ENCODE results near the gene STH. TPM values are rescaled to one million over a fixed set of nuclear protein-coding genes. Genes with fewer than 3 reads are reported as not detected.
A peak's percentile ranks its signal among the peaks of the same experiment; 100 is the strongest.

Gene STH
- total and polyA plus RNA-seq, 9 of the 15 experiments (the other 6 are each of a cell fraction or from before 2014, with no cell fraction given) = not detected

GRCh38 chr17:45976755-45977505 is 22.1 kb upstream of the STH start (continued):
- no peak for TF ChIP-seq ZNF717 (CRISPR knock-in tag; IDR thresholded peaks at IDR 0.05)
- TF ChIP-seq ZNF76 (CRISPR knock-in tag; IDR thresholded peaks at IDR 0.05; ENCODE audit: borderline replicate concordance) = peak; percentile 58; the same call in 1 of the 2 replicates
- TF ChIP-seq DDX20 (tag; IDR thresholded peaks at IDR 0.05; ENCODE audit: low read depth) = no peak
- peak; percentile 77 for TF ChIP-seq TAL1 (IDR thresholded peaks at IDR 0.05)
- TF ChIP-seq, protein P1, sequence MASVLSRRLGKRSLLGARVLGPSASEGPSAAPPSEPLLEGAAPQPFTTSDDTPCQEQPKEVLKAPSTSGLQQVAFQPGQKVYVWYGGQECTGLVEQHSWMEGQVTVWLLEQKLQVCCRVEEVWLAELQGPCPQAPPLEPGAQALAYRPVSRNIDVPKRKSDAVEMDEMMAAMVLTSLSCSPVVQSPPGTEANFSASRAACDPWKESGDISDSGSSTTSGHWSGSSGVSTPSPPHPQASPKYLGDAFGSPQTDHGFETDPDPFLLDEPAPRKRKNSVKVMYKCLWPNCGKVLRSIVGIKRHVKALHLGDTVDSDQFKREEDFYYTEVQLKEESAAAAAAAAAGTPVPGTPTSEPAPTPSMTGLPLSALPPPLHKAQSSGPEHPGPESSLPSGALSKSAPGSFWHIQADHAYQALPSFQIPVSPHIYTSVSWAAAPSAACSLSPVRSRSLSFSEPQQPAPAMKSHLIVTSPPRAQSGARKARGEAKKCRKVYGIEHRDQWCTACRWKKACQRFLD (CRISPR knock-in tag; IDR thresholded peaks at IDR 0.05) = peak; percentile 96; the same call in 1 of the 2 replicates
- peak; percentile 88 for TF ChIP-seq ZNF583 (CRISPR knock-in tag; IDR thresholded peaks at IDR 0.05)
- peak; percentile 87; the same call in 1 of the 2 replicates for TF ChIP-seq CTBP1 (IDR thresholded peaks at IDR 0.05; ENCODE audit: borderline replicate concordance)
- no peak for TF ChIP-seq ZNF217 (CRISPR knock-in tag; IDR thresholded peaks at IDR 0.05)
- peak; percentile 73; the same call in 1 of the 2 replicates for TF ChIP-seq NCOA1 (IDR thresholded peaks at IDR 0.05; ENCODE audit: low read depth)
- TF ChIP-seq, protein P2, sequence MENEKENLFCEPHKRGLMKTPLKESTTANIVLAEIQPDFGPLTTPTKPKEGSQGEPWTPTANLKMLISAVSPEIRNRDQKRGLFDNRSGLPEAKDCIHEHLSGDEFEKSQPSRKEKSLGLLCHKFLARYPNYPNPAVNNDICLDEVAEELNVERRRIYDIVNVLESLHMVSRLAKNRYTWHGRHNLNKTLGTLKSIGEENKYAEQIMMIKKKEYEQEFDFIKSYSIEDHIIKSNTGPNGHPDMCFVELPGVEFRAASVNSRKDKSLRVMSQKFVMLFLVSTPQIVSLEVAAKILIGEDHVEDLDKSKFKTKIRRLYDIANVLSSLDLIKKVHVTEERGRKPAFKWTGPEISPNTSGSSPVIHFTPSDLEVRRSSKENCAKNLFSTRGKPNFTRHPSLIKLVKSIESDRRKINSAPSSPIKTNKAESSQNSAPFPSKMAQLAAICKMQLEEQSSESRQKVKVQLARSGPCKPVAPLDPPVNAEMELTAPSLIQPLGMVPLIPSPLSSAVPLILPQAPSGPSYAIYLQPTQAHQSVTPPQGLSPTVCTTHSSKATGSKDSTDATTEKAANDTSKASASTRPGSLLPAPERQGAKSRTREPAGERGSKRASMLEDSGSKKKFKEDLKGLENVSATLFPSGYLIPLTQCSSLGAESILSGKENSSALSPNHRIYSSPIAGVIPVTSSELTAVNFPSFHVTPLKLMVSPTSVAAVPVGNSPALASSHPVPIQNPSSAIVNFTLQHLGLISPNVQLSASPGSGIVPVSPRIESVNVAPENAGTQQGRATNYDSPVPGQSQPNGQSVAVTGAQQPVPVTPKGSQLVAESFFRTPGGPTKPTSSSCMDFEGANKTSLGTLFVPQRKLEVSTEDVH (IDR thresholded peaks at IDR 0.05; ENCODE audit: low read depth, partially characterized antibody) = no peak
- peak; percentile 71; the same call in 1 of the 2 replicates for TF ChIP-seq OTX1 (CRISPR knock-in tag; IDR thresholded peaks at IDR 0.05)
- no peak for TF ChIP-seq LCOR (CRISPR knock-in tag; IDR thresholded peaks at IDR 0.05)
- TF ChIP-seq ZNF3 (CRISPR knock-in tag; IDR thresholded peaks at IDR 0.05) = no peak
- peak; percentile 15; the same call in 1 of the 2 replicates for TF ChIP-seq CBX5 (IDR thresholded peaks at IDR 0.05; ENCODE audit: borderline replicate concordance, low read depth)
- peak; percentile 59 for TF ChIP-seq TAF9B (IDR thresholded peaks at IDR 0.05; ENCODE audit: partially characterized antibody)
- TF ChIP-seq, protein P3, sequence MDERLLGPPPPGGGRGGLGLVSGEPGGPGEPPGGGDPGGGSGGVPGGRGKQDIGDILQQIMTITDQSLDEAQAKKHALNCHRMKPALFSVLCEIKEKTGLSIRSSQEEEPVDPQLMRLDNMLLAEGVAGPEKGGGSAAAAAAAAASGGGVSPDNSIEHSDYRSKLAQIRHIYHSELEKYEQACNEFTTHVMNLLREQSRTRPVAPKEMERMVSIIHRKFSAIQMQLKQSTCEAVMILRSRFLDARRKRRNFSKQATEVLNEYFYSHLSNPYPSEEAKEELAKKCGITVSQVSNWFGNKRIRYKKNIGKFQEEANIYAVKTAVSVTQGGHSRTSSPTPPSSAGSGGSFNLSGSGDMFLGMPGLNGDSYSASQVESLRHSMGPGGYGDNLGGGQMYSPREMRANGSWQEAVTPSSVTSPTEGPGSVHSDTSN (CRISPR knock-in tag; IDR thresholded peaks at IDR 0.05; ENCODE audit: low read depth) = no peak
- TF ChIP-seq, protein P3 (tag; conservative IDR thresholded peaks at IDR 0.05; ENCODE audit: low read depth) = peak; percentile 88
- TF ChIP-seq CREBBP (IDR thresholded peaks at IDR 0.05; ENCODE audit: low read depth, low read length) = no peak
- TF ChIP-seq NFIC (IDR thresholded peaks at IDR 0.05) = peak; percentile 70
- TF ChIP-seq ZNF740 (CRISPR knock-in tag; IDR thresholded peaks at IDR 0.05) = no peak
- TF ChIP-seq ZNF740 (tag; IDR thresholded peaks at IDR 0.05) = peak in 1 of 2 experiments; percentile 16; a peak in 1 of 4 replicates
- TF ChIP-seq ERF (CRISPR knock-in tag; IDR thresholded peaks at IDR 0.05) = peak; percentile 93

All from K562 (cell line).